Ovary (tissue), 3 donors: ENCODE measurements around the gene TRPM4.

Source experiments
- CTCF ChIP-seq, 3 donors: fragments of 450-650 bp in 2 of 3; fragments of 200-600 bp in 1 of 3; IDR thresholded peaks; one replicate each; pipeline versions ENCODE4 v1.5.1 to v1.8.0; 2016 to 2022; ENCODE audit warnings: antibody characterized with exemption in 3 of 3, mild to moderate bottlenecking in 1 of 3
- EP300 ChIP-seq: sonication (generic); formaldehyde crosslinking; IDR thresholded peaks from one replicate; pipeline ENCODE4 v1.6.1; 2017; ENCODE audit warnings: antibody characterized with exemption
- POLR2A ChIP-seq: fragments of 450-650 bp; IDR thresholded peaks from one replicate; pipeline ENCODE4 v1.6.1; 2017; ENCODE audit warnings: antibody characterized with exemption, mild to moderate bottlenecking, moderate library complexity
- donor health status: DM: no; HTN: no; CAD: no.

GRCh38 chr19:49118565-49119410 lies 38.8 kb upstream of the TRPM4 start, which contains the start of gene C19orf73:
- peak in 2 of 3 donors; percentile 31 to 45 for TF ChIP-seq CTCF (IDR thresholded peaks at IDR 0.05)
- TF ChIP-seq EP300, result no peak
- peak; percentile 58 for TF ChIP-seq POLR2A
